Panc1 (cell line): ENCODE data around the gene CHST13.

Source experiments
- POLR2AphosphoS5 ChIP-seq: IDR thresholded peaks from 2 replicates; pipeline ENCODE4 v1.6.1; 2012; ENCODE audit warnings: mild to moderate bottlenecking, low read depth, low read length, moderate library complexity
- REST ChIP-seq, 2 experiments: IDR thresholded peaks; 2 replicates each; pipeline ENCODE4 v1.6.1; 2011 to 2012; ENCODE audit warnings: low read depth in 2 of 2, control low read depth in 1 of 2, low read length in 1 of 2, mild to moderate bottlenecking in 1 of 2, moderate library complexity in 1 of 2; ENCODE audit not compliant: insufficient read depth in 1 of 2
- TF ChIP-seq, protein P1 (sequence below): fragments of 450-650 bp; IDR thresholded peaks from 2 replicates; pipeline ENCODE4 v1.5.1; 2017; ENCODE audit warnings: mild to moderate bottlenecking

- TF ChIP-seq POLR2AphosphoS5: no peak
- TF ChIP-seq, protein P1, sequence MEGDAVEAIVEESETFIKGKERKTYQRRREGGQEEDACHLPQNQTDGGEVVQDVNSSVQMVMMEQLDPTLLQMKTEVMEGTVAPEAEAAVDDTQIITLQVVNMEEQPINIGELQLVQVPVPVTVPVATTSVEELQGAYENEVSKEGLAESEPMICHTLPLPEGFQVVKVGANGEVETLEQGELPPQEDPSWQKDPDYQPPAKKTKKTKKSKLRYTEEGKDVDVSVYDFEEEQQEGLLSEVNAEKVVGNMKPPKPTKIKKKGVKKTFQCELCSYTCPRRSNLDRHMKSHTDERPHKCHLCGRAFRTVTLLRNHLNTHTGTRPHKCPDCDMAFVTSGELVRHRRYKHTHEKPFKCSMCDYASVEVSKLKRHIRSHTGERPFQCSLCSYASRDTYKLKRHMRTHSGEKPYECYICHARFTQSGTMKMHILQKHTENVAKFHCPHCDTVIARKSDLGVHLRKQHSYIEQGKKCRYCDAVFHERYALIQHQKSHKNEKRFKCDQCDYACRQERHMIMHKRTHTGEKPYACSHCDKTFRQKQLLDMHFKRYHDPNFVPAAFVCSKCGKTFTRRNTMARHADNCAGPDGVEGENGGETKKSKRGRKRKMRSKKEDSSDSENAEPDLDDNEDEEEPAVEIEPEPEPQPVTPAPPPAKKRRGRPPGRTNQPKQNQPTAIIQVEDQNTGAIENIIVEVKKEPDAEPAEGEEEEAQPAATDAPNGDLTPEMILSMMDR: no peak
- no peak for TF ChIP-seq REST (IDR thresholded peaks at IDR 0.05; ENCODE audit: insufficient read depth in 1 of 2, low read depth in 2 of 2, low read length in 1 of 2)
Measured at GRCh38 chr3:126525091-126525852, 1.3 kb downstream of the CHST13 start.
